ENCODE results near the gene CCDC57. TPM values are rescaled to one million over a fixed set of nuclear protein-coding genes. Genes with fewer than 3 reads are reported as not detected.
A peak's percentile ranks its signal among the peaks of the same experiment; 100 is the strongest.

CCDC57 gene
- total and polyA plus RNA-seq, 2 of the 8 experiments (the other 6 are each of a cell fraction or from before 2014, with no cell fraction given) = 8.4 to 12.9 TPM

DNA sequence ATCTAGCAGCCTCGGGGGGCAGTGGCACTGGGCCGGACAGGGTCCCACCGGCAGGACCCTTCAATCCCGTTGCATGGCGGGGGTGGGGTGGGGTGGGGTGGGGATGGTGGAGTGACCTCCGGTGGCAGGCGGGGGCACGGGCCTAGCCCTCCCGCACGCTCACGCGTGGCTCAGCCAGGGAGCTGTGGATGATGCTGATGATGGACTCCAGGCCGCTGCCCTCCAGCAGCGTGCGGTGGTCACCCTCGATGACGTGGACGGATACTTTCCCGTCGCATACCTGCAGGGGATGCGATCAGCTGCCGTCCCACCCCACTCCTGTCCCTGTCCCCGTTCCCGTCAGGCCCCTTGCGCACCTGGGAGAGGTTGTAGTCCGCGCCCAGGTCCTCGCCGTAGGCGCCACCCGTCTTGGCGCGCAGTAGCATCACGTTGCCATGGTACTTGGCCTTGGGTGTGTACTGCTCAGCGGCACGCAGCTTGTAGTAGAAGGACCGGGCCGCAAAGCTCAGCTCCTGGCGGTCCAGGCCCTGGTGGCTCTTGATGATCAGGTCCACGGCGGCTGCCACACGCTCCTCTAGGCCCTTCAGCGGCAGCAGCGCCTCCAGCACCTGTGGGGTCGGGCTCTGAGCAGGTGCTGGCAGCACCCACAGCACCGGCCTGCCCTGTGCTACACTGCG, 133.5 kb downstream of the CCDC57 start:
- no peaks in the 10 kb centered on the region for H3K23me2 ChIP-seq (ENCODE audit: low read depth, low read length)
- H3K79me2 ChIP-seq (ENCODE audit: control insufficient read depth in 1 of 2, insufficient read depth in 2 of 2, low read length in 2 of 2) = no peaks in the 10 kb centered on the region
- no peak overlapping the region for H2BK120ac ChIP-seq (replicated peaks; ENCODE audit: low read depth, low read length)
- H3K27ac ChIP-seq (ENCODE audit: low read depth, low read length) = no peak overlapping the region
- H3K4me2 ChIP-seq (ENCODE audit: insufficient read depth in 1 of 2, low read depth in 2 of 2, low read length in 2 of 2) = no peak overlapping the region
- H3K9ac ChIP-seq (replicated peaks in 1 of 4; ENCODE audit: extremely low read depth in 1 of 4, low read depth in 3 of 4, low read length in 3 of 4) = no peak overlapping the region
- H4K8ac ChIP-seq (ENCODE audit: extremely low read depth, insufficient read depth, low read length) = no peak overlapping the region
- no peak overlapping the region for H2BK20ac ChIP-seq (ENCODE audit: low read length)
- ChIA-PET POLR2A (ENCODE audit: partially characterized antibody) (interaction anchor here (0.9 to 12.5 kb wide), 8 partner anchors 10 to 27 kb away, joined by 3 to 105 read pairs (median 4); partner anchors contain the start of genes FASN and GPS1), CTCF (ENCODE audit: partially characterized antibody) (interaction anchor here (0.7 to 1.3 kb wide), 4 partner anchors 11 to 49 kb away, joined by 3 read pairs; no protein-coding TSS in a partner anchor)
- no peak overlapping the region for H3K23ac ChIP-seq (ENCODE audit: insufficient read length)
- TF ChIP-seq POLR2A (IDR thresholded peaks at IDR 0.05; ENCODE audit: control extremely low read depth in 1 of 2, low read depth in 2 of 2, low read length in 2 of 2) (peak in 1 of 2 experiments; percentile 42; a peak in 1 of 3 replicates), SIRT6 (IDR thresholded peaks at IDR 0.05; ENCODE audit: low read length) (no peak)
- no peak overlapping the region for H3K56ac ChIP-seq (replicated peaks; ENCODE audit: insufficient read length, low read depth, low read length)
- H3K27me3 ChIP-seq (replicated peaks in 1 of 4; ENCODE audit: control insufficient read depth in 3 of 4, extremely low read depth in 1 of 4, insufficient read depth in 3 of 4, low read length in 3 of 4) = no peaks in the 10 kb centered on the region
- FAIRE-seq (no peak), DNase-seq (ENCODE audit: low read depth in 1 of 2, low spot score in 2 of 2) (no peak)
- H4K91ac ChIP-seq (replicated peaks; ENCODE audit: insufficient read length, low read length) = no peak overlapping the region
- peaks cover 40 to 64% (median 51%) of the 10 kb centered on the region in 4 experiments for H3K36me3 ChIP-seq (ENCODE audit: control insufficient read depth in 2 of 4, insufficient read depth in 4 of 4, low read length in 3 of 4)
- no peaks in the 10 kb centered on the region for H3K9me3 ChIP-seq (ENCODE audit: insufficient read depth in 2 of 2, low read depth in 1 of 2, low read length in 1 of 2)
- no peaks in the 10 kb centered on the region for H3K4me1 ChIP-seq (replicated peaks in 1 of 4; ENCODE audit: control insufficient read depth in 3 of 4, insufficient read depth in 4 of 4, low read length in 3 of 4)
- no peak overlapping the region for H4K5ac ChIP-seq (ENCODE audit: insufficient read length, low read depth, low read length)
- H2AK5ac ChIP-seq (ENCODE audit: low read depth, low read length) = no peak overlapping the region
- WGBS, 2 experiments (ENCODE audit: extremely low coverage in 1 of 2, insufficient coverage in 1 of 2, insufficient read length in 1 of 2, insufficient replicate concordance in 2 of 2, low coverage in 1 of 2, low lambda C conversion rate in 2 of 2, missing lambda C conversion rate in 1 of 2) = 96% methylated on average over 26 of the region's 47 CpGs; no CpG with 5 or more reads in 1 of the 2 experiments
- no peak overlapping the region for H3K18ac ChIP-seq (ENCODE audit: extremely low read depth, low read length)
- H3K4me3 ChIP-seq (ENCODE audit: extremely low read depth in 1 of 4, insufficient read depth in 2 of 4, low read depth in 3 of 4, low read length in 4 of 4) = no peak overlapping the region
- no peak overlapping the region for H3K4ac ChIP-seq (replicated peaks; ENCODE audit: insufficient read length, low read depth, low read length)
- peaks cover 24 to 39% of the 10 kb centered on the region in 2 experiments for H4K20me1 ChIP-seq (replicated peaks in 1 of 2; ENCODE audit: control insufficient read depth in 1 of 2, insufficient read depth in 2 of 2, low read length in 2 of 2)
- no peak overlapping the region for H2BK5ac ChIP-seq (ENCODE audit: low read depth, low read length)
- no peak overlapping the region for H3K14ac ChIP-seq (ENCODE audit: insufficient read length)
- H2BK12ac ChIP-seq (ENCODE audit: low read depth, low read length) = no peak overlapping the region
- no peak overlapping the region for H2BK15ac ChIP-seq (ENCODE audit: low read length)
- peaks cover 5% of the 10 kb centered on the region for H3K79me1 ChIP-seq (ENCODE audit: low read depth, low read length)
- H2AFZ ChIP-seq (ENCODE audit: low read length) = no peak overlapping the region
